Endothelial cell of umbilical vein (primary cell): ENCODE results near the gene ZNF766.

Experiments used
- FOS ChIP-seq: IDR thresholded peaks from 2 replicates; pipeline ENCODE4 v1.6.1; 2011; ENCODE audit warnings: mild to moderate bottlenecking, low read length, moderate library complexity, borderline replicate concordance; ENCODE audit not compliant: insufficient read depth
- JUN ChIP-seq: IDR thresholded peaks from 2 replicates; pipeline ENCODE4 v1.6.1; 2011; ENCODE audit warnings: borderline replicate concordance, low read depth; ENCODE audit not compliant: insufficient read length, insufficient read depth
- POLR2A ChIP-seq: IDR thresholded peaks from 2 replicates; pipeline ENCODE4 v1.6.1; 2012; ENCODE audit warnings: low read depth, mild to moderate bottlenecking, control low read depth, low read length
- POLR2AphosphoS5 ChIP-seq: IDR thresholded peaks from 2 replicates; pipeline ENCODE4 v1.6.1; 2012; ENCODE audit warnings: low read depth, mild to moderate bottlenecking, control low read depth, low read length, moderate library complexity; ENCODE audit not compliant: insufficient read depth
- TF ChIP-seq, protein P1 (sequence below), 2 donors: IDR thresholded peaks; 1 replicate in 1 of 2; 2 replicates in 1 of 2; pipeline ENCODE4 v1.5.1; 2011; ENCODE audit warnings: low read length in 2 of 2, mild to moderate bottlenecking in 2 of 2, moderate library complexity in 2 of 2, control low read depth in 1 of 2, inconsistent platforms in 1 of 2, low read depth in 1 of 2; ENCODE audit not compliant: insufficient read depth in 1 of 2; ENCODE audit errors: extremely low read depth in 1 of 2

DNA sequence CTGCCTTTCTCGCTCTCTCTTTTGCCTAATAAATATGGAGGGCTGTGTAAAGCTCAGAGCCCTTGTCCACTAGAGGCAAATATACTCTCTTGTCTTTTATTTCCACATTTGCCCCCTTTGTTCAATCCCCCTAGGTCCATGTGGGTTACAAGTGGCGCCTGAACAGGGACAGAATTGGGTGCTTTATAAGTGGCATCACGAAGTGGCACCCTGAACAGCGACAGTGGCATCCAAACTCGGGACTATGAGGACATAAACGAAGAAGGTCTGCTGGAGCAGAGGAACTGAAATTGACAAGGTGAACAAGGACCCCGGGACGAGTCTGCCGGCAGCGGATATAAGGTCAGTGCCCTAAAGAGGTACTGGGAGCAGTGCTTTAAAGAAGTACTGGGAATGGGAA lies 62.4 kb downstream of the ZNF766 start:
- TF ChIP-seq, protein P1, sequence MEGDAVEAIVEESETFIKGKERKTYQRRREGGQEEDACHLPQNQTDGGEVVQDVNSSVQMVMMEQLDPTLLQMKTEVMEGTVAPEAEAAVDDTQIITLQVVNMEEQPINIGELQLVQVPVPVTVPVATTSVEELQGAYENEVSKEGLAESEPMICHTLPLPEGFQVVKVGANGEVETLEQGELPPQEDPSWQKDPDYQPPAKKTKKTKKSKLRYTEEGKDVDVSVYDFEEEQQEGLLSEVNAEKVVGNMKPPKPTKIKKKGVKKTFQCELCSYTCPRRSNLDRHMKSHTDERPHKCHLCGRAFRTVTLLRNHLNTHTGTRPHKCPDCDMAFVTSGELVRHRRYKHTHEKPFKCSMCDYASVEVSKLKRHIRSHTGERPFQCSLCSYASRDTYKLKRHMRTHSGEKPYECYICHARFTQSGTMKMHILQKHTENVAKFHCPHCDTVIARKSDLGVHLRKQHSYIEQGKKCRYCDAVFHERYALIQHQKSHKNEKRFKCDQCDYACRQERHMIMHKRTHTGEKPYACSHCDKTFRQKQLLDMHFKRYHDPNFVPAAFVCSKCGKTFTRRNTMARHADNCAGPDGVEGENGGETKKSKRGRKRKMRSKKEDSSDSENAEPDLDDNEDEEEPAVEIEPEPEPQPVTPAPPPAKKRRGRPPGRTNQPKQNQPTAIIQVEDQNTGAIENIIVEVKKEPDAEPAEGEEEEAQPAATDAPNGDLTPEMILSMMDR (IDR thresholded peaks at IDR 0.05; ENCODE audit: extremely low read depth in 1 of 2, insufficient read depth in 1 of 2, low read depth in 1 of 2, low read length in 2 of 2) = no peak
- TF ChIP-seq POLR2A = no peak
- no peak for TF ChIP-seq FOS
- TF ChIP-seq JUN = no peak
- no peak for TF ChIP-seq POLR2AphosphoS5
